Stimulated activated CD8-positive, alpha-beta memory T cell treated with anti-CD3 and anti-CD28 coated beads, Interleukin-7, amount 100 ng/mL, for 1 hour (primary cell): Measurements from ENCODE around the gene DKK3.

Experiments used
- DNase-seq, 2 donors: peaks; one replicate each; pipeline ENCODE4 v3.0.0-alpha.2; 2020; ENCODE audit warnings: low read depth in 2 of 2

The DKK3 gene

DNA sequence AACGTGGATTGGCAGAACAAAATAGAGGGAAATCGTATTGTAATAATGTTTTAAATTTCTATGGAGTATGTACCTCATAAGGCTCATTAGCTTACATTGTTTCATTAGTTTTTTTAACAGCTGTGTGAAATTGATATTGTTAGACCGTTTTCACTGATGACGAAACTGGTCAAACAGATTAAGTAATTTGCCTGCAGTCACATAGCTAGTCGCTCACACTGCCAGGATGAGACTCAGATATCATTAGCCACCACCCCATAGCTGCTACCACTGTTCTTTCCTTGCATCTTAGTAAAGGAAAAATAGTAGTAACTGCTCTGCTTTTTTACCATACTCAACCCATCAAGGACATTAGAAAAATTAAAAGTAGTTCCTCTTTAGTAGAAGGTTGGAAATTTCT lies 64.0 kb downstream of the DKK3 start:
- no peak for DNase-seq

DNA sequence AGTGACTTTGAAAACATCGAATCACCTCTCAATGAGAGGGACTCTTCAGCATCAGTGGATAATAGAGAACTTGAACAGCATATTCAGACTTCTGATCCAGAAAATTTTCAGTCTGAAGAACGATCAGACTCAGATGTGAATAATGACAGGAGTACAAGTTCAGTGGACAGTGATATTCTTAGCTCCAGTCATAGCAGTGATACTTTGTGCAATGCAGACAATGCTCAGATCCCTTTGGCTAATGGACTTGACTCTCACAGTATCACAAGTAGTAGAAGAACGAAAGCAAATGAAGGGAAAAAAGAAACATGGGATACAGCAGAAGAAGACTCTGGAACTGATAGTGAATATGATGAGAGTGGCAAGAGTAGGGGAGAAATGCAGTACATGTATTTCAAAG lies 65.8 kb downstream of the DKK3 start:
- no peak for DNase-seq

DNA sequence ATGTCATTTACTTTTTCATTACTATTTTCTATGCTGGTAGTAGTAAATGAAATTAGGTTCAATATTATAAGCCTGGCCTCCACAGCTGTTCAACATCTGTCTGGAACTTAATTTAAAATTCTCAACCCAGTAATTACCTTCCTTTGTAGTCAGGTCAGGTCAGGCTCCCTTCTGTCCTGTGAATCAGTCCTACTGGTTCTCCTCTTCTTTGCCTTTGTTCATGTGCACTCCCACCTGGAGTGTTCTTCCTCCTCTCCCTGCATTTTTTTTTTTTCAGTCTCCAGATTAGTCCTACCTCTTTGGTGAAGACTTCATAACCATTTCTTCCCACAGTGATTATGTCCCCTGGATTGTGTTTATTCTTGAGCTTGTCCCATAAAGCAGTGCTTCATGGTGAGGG lies 67.9 kb downstream of the DKK3 start:
- no peak for DNase-seq

DNA sequence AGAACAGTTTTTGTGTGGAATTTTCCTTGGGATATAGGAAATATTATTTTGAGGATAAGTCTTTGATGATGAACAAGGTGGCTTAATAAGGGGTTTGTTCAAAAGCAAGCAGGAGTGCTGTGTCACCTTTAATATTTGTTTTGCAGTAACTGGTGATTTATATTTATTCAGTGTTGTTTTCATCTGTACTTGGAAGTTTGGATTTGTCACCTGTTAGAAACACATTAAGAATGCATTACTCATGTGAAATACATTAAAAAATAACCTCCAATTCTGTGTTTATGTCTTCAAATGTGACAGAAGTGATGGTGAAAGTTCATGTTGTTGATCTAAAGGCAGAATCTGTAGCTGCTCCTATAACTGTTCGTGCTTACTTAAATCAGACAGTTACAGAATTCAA lies 70.5 kb downstream of the DKK3 start:
- DNase-seq = no peak

DNA sequence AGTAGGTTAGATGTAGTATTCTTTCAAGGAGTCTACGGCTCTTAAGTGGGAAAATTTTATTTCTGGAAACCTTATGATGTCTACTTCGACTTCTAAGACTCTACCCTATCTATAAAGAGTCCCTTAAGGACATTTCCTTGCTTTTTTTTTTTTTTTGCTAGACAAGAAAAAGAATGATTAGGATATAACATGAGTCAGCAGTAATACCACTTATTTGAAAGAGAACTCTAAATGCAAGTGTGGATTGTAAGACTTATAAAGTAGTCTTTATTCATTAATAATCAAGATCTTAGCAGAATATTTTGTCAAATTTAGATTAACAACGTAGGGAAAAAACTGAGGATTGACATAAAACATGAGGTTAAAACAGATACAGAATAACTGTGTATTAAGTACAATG lies 71.0 kb downstream of the DKK3 start:
- DNase-seq = no peak

DNA sequence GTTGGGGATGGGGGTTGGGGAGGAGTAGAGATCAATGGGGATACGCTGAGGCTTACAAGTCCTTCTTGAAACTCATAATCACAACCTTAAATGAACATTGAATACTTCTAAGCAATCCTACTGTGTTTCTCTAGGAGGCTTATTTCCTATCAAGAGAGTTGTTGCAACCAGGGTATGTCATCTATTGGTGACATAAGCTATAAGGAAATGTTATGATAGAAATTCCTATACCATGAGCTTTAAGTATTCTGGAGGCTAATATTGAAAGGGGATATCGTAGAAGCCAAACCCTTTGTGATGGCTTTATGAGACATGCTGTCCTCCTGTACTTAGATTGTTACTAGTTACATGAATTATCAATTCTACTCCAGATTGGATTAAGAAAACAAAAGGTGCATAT lies 72.9 kb downstream of the DKK3 start:
- DNase-seq = no peak

DNA sequence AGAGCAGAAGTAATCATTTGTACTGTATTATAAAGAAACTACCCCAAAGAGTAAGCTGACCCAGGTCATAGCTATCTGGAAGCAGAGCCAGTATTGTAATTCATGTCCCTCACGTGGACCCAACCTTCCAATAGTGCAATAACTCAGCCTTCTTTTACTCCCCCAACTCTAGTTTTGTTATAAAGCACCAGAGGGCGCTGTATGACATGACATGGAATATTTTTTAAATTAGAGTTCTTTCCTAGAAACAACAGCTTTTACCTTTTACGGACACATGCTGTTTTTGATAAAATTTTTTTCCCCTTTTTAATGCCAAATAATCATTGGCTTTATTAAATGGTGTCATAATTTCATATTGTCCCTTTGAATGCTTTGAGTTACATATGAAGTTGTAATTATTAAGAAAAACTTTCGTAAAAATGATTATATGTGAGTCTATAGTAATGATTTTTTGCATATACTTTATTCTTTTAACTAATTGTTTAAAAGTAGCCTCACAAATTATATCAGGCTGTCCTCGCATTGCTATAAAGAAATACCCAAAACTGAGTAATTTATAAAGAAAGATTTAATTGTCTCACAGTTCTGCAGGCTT lies 76.9 kb downstream of the DKK3 start:
- DNase-seq = no peak

DNA sequence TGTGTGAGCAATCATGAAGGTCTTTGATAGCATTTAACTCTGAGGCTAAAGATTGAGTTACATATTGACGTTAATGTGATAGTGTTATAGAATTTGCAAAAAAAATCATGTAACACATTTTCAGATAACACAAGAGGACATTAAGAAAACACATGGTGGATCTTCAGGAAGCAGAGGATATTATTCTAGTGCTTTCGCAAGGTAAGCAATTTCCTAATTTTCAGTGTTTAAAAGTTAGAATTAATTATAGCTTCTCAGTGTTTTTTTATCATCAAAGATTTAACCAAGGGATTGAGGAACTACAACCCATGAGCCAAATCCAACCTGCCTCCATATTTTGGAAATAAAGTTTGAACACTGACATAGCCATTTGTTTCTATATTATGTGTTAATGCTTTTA lies 78.5 kb downstream of the DKK3 start:
- no peak for DNase-seq

DNA sequence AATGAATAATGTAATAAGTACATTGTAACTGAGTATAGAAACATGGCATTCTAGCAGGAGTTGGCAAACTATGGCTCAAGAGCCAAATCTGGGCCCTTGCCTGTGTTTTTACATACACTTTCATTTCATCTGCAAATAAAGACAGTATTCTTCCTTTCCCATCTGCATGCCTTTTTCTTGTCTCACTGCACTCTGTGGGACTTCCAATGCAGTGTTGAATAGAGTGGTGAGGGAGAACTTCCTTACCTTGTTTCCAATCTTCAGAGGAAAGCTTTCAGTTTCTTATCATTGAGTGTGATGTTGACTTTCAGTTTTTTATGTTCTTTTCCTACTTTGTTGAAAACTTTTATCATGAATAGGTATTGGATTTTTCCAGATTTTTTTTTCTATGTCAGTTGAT lies 84.6 kb downstream of the DKK3 start:
- no peak for DNase-seq

DNA sequence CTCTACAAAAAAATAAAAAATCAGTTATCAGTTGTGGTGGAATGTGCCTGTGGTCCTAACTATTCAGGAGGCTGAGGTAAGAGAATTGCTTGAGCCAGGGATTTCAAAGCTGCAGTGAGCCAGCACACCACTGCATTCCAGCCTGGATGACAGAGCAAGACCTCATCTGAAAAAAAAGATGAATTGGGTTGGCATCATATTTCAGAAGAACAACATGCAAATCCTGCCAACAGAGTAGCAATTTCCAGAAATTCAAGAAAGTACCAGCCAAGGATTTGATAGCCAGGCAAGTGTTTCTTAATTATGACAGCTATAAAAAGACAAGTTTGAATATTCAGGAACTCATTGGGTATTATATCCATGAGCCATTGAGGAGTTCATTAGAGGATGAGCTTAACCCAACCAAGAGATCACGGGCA lies 91.4 kb downstream of the DKK3 start:
- DNase-seq = no peak

DNA sequence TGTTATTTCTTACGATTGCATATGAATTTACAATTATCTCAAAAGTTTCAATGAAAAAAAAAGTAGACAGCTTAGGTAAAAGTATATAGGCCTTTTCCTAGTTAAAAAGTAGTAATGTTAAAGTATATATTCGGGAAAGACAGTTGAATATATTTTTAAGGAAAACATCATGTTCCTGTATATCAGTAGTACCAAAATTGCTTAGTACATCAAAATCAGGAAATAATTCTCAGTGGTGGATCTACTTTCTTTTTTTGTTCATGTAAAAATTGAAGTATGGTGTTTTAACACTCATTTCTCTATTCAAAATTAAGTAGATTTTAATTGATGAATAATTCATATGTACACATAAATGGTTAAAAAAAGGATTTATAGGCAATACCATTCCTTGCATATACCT lies 92.8 kb downstream of the DKK3 start:
- no peak for DNase-seq

DNA sequence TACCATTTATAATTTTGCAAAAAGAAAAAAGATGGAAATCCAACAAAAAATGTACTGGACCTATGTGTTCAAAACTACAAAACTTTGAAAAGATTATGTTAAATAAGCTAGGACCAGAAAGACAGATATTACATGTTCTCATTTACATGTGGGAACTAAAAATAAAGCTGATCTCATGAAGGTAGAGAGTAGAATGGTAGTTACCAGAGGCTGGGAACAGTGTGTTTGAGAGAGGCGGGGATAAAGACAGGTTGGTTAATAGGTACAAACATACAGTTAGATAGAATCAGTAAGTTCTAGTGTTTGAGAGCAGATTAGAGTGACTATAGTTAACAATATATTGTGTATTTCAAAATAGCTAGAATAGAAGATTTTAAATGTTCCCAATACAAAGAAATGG lies 95.0 kb downstream of the DKK3 start:
- no peak for DNase-seq
